Measurements from ENCODE around the gene USHBP1. TPM values are rescaled to one million over a fixed set of nuclear protein-coding genes. Genes with fewer than 3 reads are reported as not detected.
A peak's percentile ranks its signal among the peaks of the same experiment; 100 is the strongest.

The USHBP1 gene
- total and polyA plus RNA-seq, 7 experiments from 2014 or later, result 0.22 to 1.2 (median 0.49) TPM; not detected in 1

DNA sequence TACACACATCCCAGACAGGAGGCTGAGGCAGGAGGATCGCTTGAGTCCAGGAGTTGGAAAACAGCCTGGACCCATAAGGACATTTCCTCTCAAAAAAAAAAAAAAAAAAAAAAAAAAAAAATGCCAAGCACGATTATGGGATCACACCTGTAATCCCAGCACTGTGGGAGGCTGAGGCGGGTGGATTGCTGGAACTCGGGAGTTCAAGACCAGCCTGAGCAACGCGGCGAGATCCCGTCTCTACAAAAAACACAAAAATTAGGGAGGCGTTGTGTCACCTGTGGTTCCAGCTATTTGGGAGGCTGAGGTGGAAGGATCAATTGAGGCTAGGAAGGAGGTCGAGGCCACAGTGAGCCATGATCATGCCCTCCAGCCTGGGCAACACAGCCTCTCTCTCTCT, 39.5 kb downstream of the USHBP1 start:
- ATAC-seq (no peak), DNase-seq (no peak)
- intact Hi-C loops (cut with micrococcal nuclease), result loop anchor here in 1 of 2 donors (5.0 kb wide), 1 partner anchor 683 kb away; the partner anchor contains the start of gene CHERP
- H3K9me3 ChIP-seq (ENCODE audit: control insufficient read depth in 2 of 3, low read length in 3 of 3), result no peaks in the 10 kb centered on the region
- CTCF ChIA-PET, result interaction anchor here (1.0 to 2.0 kb wide), 2 partner anchors 10 to 35 kb away, joined by 3 to 7 read pairs; no protein-coding TSS in a partner anchor
- Mint-ChIP-seq H3K4me1 (peaks cover 3 to 8% (median 5%) of the 10 kb centered on the region in 7 donors), H3K4me3 (peak overlapping the region; percentile 43 to 98 (median 66)), H3K27me3 (no peaks in the 10 kb centered on the region), H3K36me3 (peaks cover 0 to 4% (median 0%) of the 10 kb centered on the region in 5 donors), H3K27ac (peak overlapping the region in 3 of 9 donors; percentile 43 to 97 (median 86)), H3K9me3 (no peaks in the 10 kb centered on the region)
- H3K4me1 ChIP-seq (ENCODE audit: control insufficient read depth in 2 of 2, insufficient read depth in 2 of 2, low read length in 2 of 2), result peaks cover 0 to 2% of the 10 kb centered on the region in 2 donors
- H3K4me3 ChIP-seq (ENCODE audit: low read length), result no peak overlapping the region
- peak overlapping the region; percentile 81 for H3K27ac ChIP-seq (ENCODE audit: low read depth, low read length)
- POLR2A ChIA-PET, result interaction anchor here (0.6 to 4.7 kb wide), 5 partner anchors 9 to 244 kb away, joined by 3 to 77 read pairs (median 3); partner anchors contain the start of gene USE1
- H3K27me3 ChIP-seq (ENCODE audit: control insufficient read depth in 2 of 2, insufficient read depth in 2 of 2, low read length in 2 of 2), result no peaks in the 10 kb centered on the region
- peaks cover 0 to 8% (median 0%) of the 10 kb centered on the region in 3 experiments for H3K36me3 ChIP-seq (ENCODE audit: control insufficient read depth in 2 of 3, insufficient read depth in 3 of 3, low read length in 3 of 3)

DNA sequence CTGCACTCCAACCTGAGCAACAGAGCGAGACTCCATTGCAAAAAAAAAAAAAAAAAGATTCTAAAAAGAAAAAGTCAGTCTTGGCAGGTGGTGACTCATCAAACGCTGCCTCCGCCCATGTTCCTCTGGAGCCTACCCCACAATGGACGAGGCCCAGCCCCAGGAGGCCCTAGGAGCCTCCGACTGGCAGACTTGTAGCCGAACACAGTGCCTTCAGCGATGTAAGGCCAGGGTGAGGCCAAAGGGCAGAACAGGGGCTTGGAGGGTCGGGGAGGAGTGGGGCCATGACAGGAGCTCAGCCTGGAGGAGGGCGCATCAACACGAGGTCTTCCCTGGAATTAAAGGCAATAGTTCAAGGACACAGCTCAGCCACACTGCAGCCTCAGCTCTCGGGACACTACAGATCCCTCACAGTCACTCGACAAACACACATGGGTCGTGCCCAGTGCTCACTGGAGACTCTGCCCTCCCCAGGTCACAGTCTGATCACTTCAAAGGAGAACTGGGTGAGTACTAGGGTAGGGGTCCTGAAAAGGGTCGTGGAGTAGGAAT, 44.3 kb downstream of the USHBP1 start:
- H3K36me3 ChIP-seq (ENCODE audit: control insufficient read depth in 2 of 3, insufficient read depth in 3 of 3, low read length in 3 of 3), result peaks cover 0 to 26% (median 6%) of the 10 kb centered on the region in 3 experiments
- ChIA-PET POLR2A (interaction anchor here (1.2 kb wide), 1 partner anchor 24 kb away, joined by 3 read pairs; no protein-coding TSS in a partner anchor), CTCF (no interaction called here)
- Mint-ChIP-seq H3K9me3 (peaks cover 0 to 2% (median 0%) of the 10 kb centered on the region in 11 donors), H3K27ac (peak overlapping the region in 1 of 9 donors; percentile 25), H3K27me3 (no peaks in the 10 kb centered on the region), H3K4me3 (no peak overlapping the region), H3K4me1 (peaks cover 0 to 8% (median 4%) of the 10 kb centered on the region in 7 donors), H3K36me3 (peaks cover 4 to 27% (median 16%) of the 10 kb centered on the region in 5 donors)
- ATAC-seq, result peak; percentile 23
- intact Hi-C loops (cut with micrococcal nuclease), result no loop called here
- H3K4me3 ChIP-seq (ENCODE audit: low read length), result no peak overlapping the region
- no peaks in the 10 kb centered on the region for H3K9me3 ChIP-seq (ENCODE audit: control insufficient read depth in 2 of 3, low read length in 3 of 3)
- DNase-seq, result no peak
- H3K27me3 ChIP-seq (ENCODE audit: control insufficient read depth in 2 of 2, insufficient read depth in 2 of 2, low read length in 2 of 2), result no peaks in the 10 kb centered on the region
- peaks cover 6 to 9% of the 10 kb centered on the region in 2 donors for H3K4me1 ChIP-seq (ENCODE audit: control insufficient read depth in 2 of 2, insufficient read depth in 2 of 2, low read length in 2 of 2)
- H3K27ac ChIP-seq (ENCODE audit: low read depth, low read length), result no peak overlapping the region

DNA sequence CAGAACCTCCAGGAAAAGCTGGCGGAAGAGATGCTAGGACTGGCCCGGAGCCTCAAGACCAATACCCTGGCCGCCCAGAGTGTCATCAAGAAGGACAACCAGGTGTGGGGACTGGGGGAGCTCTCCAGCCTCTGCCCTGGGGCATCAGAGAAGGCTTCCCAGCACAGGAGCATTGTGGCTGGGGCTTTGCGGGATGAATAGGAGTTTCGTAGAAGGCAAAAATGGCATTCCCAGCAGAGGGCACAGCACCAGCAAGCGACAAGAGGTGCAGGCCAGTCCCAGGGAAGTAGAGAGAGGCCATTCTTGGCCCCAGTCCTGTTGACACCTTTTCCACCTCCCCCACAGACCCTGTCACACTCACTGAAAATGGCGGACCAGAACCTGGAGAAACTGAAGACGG, 45.3 kb downstream of the USHBP1 start:
- H3K9me3 Mint-ChIP-seq, result peaks cover 0 to 2% (median 0%) of the 10 kb centered on the region in 11 donors
- no peak overlapping the region for H3K27ac ChIP-seq (ENCODE audit: low read depth, low read length)
- no peaks in the 10 kb centered on the region for H3K27me3 Mint-ChIP-seq
- H3K27me3 ChIP-seq (ENCODE audit: control insufficient read depth in 2 of 2, insufficient read depth in 2 of 2, low read length in 2 of 2), result no peaks in the 10 kb centered on the region
- peaks cover 12 to 16% of the 10 kb centered on the region in 2 donors for H3K4me1 ChIP-seq (ENCODE audit: control insufficient read depth in 2 of 2, insufficient read depth in 2 of 2, low read length in 2 of 2)
- CTCF ChIA-PET, result no interaction called here
- intact Hi-C loops (cut with micrococcal nuclease), result loop anchor here in 1 of 2 donors (5.0 kb wide), 1 partner anchor 152 kb away; no protein-coding TSS in a partner anchor
- POLR2A ChIA-PET, result no interaction called here
- peaks cover 0 to 27% (median 6%) of the 10 kb centered on the region in 3 experiments for H3K36me3 ChIP-seq (ENCODE audit: control insufficient read depth in 2 of 3, insufficient read depth in 3 of 3, low read length in 3 of 3)
- ATAC-seq (no peak), DNase-seq (no peak)
- H3K4me3 Mint-ChIP-seq, result no peak overlapping the region
- no peaks in the 10 kb centered on the region for H3K9me3 ChIP-seq (ENCODE audit: control insufficient read depth in 2 of 3, low read length in 3 of 3)
- H3K4me3 ChIP-seq (ENCODE audit: low read length), result no peak overlapping the region
- H3K27ac Mint-ChIP-seq, result no peak overlapping the region
- peaks cover 4 to 27% (median 18%) of the 10 kb centered on the region in 5 donors for H3K36me3 Mint-ChIP-seq
- peaks cover 0 to 15% (median 12%) of the 10 kb centered on the region in 7 donors for H3K4me1 Mint-ChIP-seq

DNA sequence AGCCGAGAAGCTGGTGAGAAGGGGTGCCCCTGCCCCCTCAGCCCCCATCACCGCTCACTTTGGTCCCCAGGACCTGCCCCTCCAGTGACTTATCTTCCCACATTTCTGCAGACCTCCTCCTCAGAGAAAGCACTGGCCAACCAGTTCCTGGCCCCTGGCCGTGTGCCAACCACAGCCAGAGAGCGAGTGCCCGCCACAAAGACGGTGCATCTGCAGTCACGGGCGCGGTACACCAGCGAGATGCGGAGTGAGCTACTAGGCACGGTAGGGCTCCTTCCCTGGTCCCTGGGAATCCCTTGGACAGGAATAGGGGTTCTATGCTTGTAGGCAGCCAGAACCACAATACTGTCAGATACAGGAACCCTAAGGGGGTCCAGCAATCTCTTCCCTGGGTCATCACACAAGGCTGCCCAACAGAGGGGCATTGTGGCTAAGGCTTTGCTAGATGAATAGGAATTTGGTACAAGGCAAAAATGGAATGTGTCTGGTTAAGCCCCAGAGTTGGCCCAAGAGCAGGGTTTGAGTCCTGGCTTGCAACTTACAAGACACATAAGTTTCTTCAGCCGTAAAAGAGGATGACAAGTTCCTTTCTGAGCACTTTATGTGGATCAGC, 48.4 kb downstream of the USHBP1 start:
- ChIA-PET POLR2A (interaction anchor here (0.7 to 4.2 kb wide), 9 partner anchors 11 to 1166 kb away, joined by 3 to 77 read pairs (median 15); partner anchors contain the start of genes BABAM1 and OCEL1), CTCF (interaction anchor here (1.7 to 2.1 kb wide), 2 partner anchors 10 to 19 kb away, joined by 5 read pairs; partner anchors contain the start of gene OCEL1)
- no peaks in the 10 kb centered on the region for H3K9me3 ChIP-seq (ENCODE audit: control insufficient read depth in 2 of 3, low read length in 3 of 3)
- Mint-ChIP-seq H3K27me3 (no peaks in the 10 kb centered on the region), H3K4me3 (peak overlapping the region; percentile 83 to 99 (median 90)), H3K4me1 (peaks cover 0 to 16% (median 12%) of the 10 kb centered on the region in 7 donors), H3K27ac (peak overlapping the region; percentile 91 to 100 (median 99)), H3K36me3 (peaks cover 4 to 34% (median 24%) of the 10 kb centered on the region in 5 donors), H3K9me3 (peaks cover 0 to 2% (median 0%) of the 10 kb centered on the region in 11 donors)
- H3K27ac ChIP-seq (ENCODE audit: low read depth, low read length), result peak overlapping the region; percentile 89
- peaks cover 0 to 47% (median 6%) of the 10 kb centered on the region in 3 experiments for H3K36me3 ChIP-seq (ENCODE audit: control insufficient read depth in 2 of 3, insufficient read depth in 3 of 3, low read length in 3 of 3)
- no peaks in the 10 kb centered on the region for H3K27me3 ChIP-seq (ENCODE audit: control insufficient read depth in 2 of 2, insufficient read depth in 2 of 2, low read length in 2 of 2)
- peaks cover 13 to 16% of the 10 kb centered on the region in 2 donors for H3K4me1 ChIP-seq (ENCODE audit: control insufficient read depth in 2 of 2, insufficient read depth in 2 of 2, low read length in 2 of 2)
- DNase-seq (no peak), ATAC-seq (no peak)
- intact Hi-C loops (cut with micrococcal nuclease), result loop anchor here in 1 of 2 donors (5.0 kb wide), 1 partner anchor 149 kb away; no protein-coding TSS in a partner anchor
- peak overlapping the region; percentile 92 for H3K4me3 ChIP-seq (ENCODE audit: low read length)

DNA sequence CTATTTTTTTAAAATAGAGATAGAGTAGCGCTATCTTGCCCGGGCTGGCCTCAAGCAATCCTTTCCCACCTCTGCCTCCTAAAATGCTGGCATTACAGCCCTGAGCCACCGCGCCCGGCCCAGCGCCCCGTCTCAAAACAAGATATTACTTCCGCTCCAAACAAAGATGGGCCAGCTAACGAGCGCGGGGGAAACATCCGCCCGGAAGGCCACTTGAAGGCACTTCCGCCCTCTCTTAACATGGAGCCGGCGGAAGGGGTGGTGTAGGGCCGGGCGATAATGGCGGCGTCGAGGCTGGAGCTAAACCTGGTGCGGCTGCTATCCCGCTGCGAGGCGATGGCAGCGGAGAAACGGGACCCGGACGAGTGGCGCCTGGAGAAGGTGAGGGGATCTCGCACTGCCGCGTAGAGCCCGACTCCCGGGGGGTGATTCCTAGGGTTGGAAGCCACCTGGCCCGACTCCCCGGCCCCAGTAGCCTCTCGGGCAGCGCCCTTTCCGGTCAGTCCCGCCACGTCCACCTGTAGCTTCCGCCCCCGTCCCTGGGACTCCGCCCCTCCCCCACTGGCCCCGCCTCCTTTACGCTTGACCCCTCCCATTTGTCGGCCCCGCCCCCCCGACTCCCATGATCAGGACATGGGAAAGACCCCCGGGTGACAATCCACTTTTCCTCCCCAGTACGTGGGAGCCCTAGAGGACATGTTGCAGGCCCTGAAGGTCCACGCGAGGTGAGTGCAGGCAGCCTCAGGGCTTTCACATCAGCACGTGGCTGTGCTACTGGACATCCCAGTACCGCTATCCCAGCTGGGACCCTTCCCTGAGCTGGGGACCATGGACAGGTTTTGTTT, 49.2 kb downstream of the USHBP1 start, which contains the start of gene USE1:
TSS of gene USE1 (plus strand) at position 231 of the 845 bp plus-strand sequence. CDS start at position 280, 49 bp downstream.
- intact Hi-C loops (cut with micrococcal nuclease), result loop anchor here (1.0 to 5.0 kb wide), 8 partner anchors 11 to 296 kb away; partner anchors contain the start of genes BABAM1 (in 2 of the 2), OCEL1 (in 2 of the 2), GTPBP3 (in 1 of the 2) and HAUS8 (in 1 of the 2)
- H3K27ac Mint-ChIP-seq, result peak within 1 kb of the TSS; percentile 97 to 100 (median 99)
- Histone ChIP-seq H3K9me3 (ENCODE audit: control insufficient read depth in 2 of 3, low read length in 3 of 3) (no peaks in the 10 kb centered on the region), H3K27me3 (ENCODE audit: control insufficient read depth in 2 of 2, insufficient read depth in 2 of 2, low read length in 2 of 2) (no peaks in the 10 kb centered on the region), H3K27ac (ENCODE audit: low read depth, low read length) (peak within 1 kb of the TSS; percentile 89), H3K4me3 (ENCODE audit: low read length) (peak within 1 kb of the TSS; percentile 92), H3K4me1 (ENCODE audit: control insufficient read depth in 2 of 2, insufficient read depth in 2 of 2, low read length in 2 of 2) (peaks cover 13 to 16% of the 10 kb centered on the region in 2 donors), H3K36me3 (ENCODE audit: control insufficient read depth in 2 of 3, insufficient read depth in 3 of 3, low read length in 3 of 3) (peaks cover 0 to 53% (median 6%) of the 10 kb centered on the region in 3 experiments)
- H3K4me3 Mint-ChIP-seq, result peak within 1 kb of the TSS; percentile 83 to 99 (median 90)
- CTCF ChIA-PET, result interaction anchor here (1.0 to 2.5 kb wide), 5 partner anchors 10 to 32 kb away, joined by 3 to 8 read pairs (median 5); partner anchors contain the start of gene OCEL1
- DNase-seq, result peak; percentile 70 to 91 (median 89)
- H3K9me3 Mint-ChIP-seq, result peaks cover 0 to 2% (median 0%) of the 10 kb centered on the region in 11 donors
- peak; percentile 97 for ATAC-seq
- peaks cover 4 to 35% (median 24%) of the 10 kb centered on the region in 5 donors for H3K36me3 Mint-ChIP-seq
- peaks cover 0 to 16% (median 12%) of the 10 kb centered on the region in 7 donors for H3K4me1 Mint-ChIP-seq
- no peaks in the 10 kb centered on the region for H3K27me3 Mint-ChIP-seq
- POLR2A ChIA-PET, result interaction anchor here (0.7 to 4.2 kb wide), 33 partner anchors 8 to 1837 kb away, joined by 3 to 77 read pairs (median 4); partner anchors contain the start of genes ANKLE1, BABAM1, HAUS8 and MED26

Data from naive thymus-derived CD4-positive, alpha-beta T cell (primary cell).